ENCODE data around the gene PRAMEF1. TPM values are rescaled to one million over a fixed set of nuclear protein-coding genes. Genes with fewer than 3 reads are reported as not detected.
"Not testable (repeated sequence)": the region's sequence is repeated elsewhere in the genome, so short reads cannot be mapped to it uniquely, and the experiment has no call there.

Gene PRAMEF1, protein sequence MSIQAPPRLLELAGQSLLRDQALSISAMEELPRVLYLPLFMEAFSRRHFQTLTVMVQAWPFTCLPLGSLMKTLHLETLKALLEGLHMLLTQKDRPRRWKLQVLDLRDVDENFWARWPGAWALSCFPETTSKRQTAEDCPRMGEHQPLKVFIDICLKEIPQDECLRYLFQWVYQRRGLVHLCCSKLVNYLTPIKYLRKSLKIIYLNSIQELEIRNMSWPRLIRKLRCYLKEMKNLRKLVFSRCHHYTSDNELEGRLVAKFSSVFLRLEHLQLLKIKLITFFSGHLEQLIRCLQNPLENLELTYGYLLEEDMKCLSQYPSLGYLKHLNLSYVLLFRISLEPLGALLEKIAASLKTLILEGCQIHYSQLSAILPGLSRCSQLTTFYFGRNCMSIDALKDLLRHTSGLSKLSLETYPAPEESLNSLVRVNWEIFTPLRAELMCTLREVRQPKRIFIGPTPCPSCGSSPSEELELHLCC
- total RNA-seq = not detected

DNA sequence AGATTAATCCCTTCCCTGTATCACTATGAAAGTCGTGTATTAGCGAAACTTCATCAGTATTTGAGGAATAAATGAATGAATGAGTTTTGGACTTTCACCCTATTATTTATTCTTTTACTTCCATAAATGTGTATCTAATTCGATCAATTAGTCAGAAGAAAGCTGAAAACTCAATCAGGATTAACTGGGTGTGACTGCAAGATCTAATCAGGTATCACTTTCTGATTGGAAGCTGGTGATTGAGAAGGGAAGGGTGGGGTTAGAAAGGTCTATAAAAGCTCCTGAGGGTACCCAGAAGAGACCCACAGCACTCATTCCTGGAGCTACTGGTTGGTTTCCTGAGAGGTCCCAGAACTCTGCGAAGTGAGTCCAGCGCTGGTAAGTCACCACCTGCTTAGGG is at the start of gene PRAMEF1:
PRAMEF1 (plus strand) TSS at position 301 of the 400 bp plus-strand sequence. CDS start 1,831 bp downstream, outside the sequence.
- H3K4me3 ChIP-seq, H3K4me1 ChIP-seq, H3K9me3 ChIP-seq, H3K27ac ChIP-seq, H3K27me3 ChIP-seq, H3K36me3 ChIP-seq, ATAC-seq: not testable (repeated sequence)
- WGBS, 2 donors (ENCODE audit: low coverage in 1 of 2) = no CpG with 5 or more reads among the region's 5 CpGs

DNA sequence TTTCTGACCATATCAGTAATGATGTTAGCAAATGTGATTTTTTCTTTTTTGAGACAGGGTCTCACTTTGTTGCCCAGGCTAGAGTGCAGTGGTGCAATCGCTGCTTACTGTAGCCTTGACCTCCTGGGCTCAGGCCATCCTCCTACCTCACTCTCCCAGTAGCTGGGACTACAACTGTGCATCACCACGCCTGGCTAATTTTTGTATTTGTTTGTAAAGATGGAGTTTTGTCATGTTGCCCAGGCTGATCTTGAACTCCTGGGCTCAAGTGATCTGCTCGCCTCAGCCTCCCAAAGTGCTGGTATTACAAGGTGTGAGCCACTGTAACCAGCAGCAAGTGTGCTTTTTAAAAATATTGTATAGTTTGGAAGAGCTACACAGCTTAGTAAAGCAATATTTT is 49.3 kb upstream of the PRAMEF1 start:
- H3K27ac ChIP-seq = no peak overlapping the region
- WGBS, 2 donors (ENCODE audit: low coverage in 1 of 2) = 0 to 94% methylated on average over 1 to 2 of the region's 3 CpGs
- no peaks in the 10 kb centered on the region for H3K4me1 ChIP-seq
- H3K36me3 ChIP-seq = no peaks in the 10 kb centered on the region
- ATAC-seq = no peak
- H3K9me3 ChIP-seq = peaks cover 0 to 10% (median 0%) of the 10 kb centered on the region in 3 donors
- H3K27me3 ChIP-seq = peaks cover 14% of the 10 kb centered on the region
- TF ChIP-seq POLR2AphosphoS5 (IDR thresholded peaks at IDR 0.05) (no peak), EP300 (IDR thresholded peaks at IDR 0.05) (no peak)
- no peak overlapping the region for H3K4me3 ChIP-seq

DNA sequence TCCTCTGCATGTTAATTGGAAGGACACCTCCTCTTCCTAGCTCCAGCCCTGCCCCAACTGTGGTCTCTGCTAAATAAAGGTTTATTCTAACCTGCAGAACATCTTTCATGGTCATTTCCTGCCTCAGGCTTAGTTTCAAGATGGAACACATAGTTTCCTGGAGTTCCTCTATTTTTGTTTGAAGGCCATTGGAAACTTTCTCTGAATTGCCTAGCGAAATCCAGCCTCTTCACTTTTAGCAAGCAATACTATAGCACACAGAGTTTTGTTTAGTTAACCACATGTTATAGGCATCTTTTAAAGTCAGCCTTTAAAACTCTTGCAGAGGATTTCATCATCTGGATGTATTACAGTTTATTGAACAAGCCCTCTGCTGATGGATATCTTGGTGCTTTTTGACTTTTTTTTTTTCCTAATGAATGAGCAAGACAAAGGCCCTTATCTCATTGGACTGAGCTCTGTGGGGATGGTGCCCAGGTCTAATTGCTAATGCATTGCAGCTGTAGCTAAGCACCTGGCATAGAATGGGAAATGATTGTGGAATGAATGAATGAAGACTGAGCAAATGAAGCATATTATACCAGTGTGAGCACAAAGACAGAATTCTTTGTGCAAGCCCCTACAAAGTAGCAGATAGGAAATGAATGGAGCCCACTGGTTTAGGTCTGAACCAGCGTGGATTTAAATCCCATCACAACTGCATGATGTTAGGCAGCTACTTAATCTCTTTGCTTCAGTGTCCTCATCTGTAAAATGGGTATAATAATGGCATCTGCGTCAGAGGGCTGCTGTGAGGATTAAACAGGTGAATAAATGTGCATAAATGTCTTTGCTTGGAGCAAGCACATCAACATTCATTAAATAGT is 45.8 kb upstream of the PRAMEF1 start:
- TF ChIP-seq EP300 (IDR thresholded peaks at IDR 0.05) = no peak
- TF ChIP-seq, protein P1, sequence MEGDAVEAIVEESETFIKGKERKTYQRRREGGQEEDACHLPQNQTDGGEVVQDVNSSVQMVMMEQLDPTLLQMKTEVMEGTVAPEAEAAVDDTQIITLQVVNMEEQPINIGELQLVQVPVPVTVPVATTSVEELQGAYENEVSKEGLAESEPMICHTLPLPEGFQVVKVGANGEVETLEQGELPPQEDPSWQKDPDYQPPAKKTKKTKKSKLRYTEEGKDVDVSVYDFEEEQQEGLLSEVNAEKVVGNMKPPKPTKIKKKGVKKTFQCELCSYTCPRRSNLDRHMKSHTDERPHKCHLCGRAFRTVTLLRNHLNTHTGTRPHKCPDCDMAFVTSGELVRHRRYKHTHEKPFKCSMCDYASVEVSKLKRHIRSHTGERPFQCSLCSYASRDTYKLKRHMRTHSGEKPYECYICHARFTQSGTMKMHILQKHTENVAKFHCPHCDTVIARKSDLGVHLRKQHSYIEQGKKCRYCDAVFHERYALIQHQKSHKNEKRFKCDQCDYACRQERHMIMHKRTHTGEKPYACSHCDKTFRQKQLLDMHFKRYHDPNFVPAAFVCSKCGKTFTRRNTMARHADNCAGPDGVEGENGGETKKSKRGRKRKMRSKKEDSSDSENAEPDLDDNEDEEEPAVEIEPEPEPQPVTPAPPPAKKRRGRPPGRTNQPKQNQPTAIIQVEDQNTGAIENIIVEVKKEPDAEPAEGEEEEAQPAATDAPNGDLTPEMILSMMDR (IDR thresholded peaks at IDR 0.05) = no peak
- no peak for TF ChIP-seq POLR2A (IDR thresholded peaks at IDR 0.05)
- no peak for TF ChIP-seq POLR2AphosphoS5 (IDR thresholded peaks at IDR 0.05)
- WGBS, 2 donors (ENCODE audit: low coverage in 1 of 2) = 54 to 68% methylated on average over 3 of the region's 3 CpGs
- Histone ChIP-seq H3K27ac (no peak overlapping the region), H3K27me3 (peaks cover 7% of the 10 kb centered on the region), H3K36me3 (no peaks in the 10 kb centered on the region), H3K4me1 (no peaks in the 10 kb centered on the region), H3K9me3 (peaks cover 0 to 29% (median 0%) of the 10 kb centered on the region in 3 donors), H3K4me3 (no peak overlapping the region)
- no peak for ATAC-seq

DNA sequence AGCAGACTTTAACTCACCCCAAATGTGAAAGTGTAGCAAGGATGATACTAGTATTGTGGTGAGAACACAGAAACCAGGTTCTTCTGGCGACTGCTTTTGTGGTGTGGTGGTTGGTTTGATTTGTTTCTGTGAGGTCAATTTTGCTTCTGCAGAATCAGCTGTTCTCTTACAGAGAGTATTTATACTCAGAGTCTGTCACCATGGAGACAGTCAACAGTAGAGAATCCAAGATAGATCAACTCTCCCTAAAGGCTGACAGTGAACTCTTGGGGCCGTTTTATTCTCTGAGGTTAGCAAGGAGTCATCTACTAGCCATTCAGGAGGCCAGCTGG is 45.2 kb upstream of the PRAMEF1 start, which contains the start of gene CFAP107:
CFAP107 (plus strand) TSS at position 209 of the 332 bp plus-strand sequence. CDS start 231 bp downstream, outside the sequence.
- Histone ChIP-seq H3K9me3 (peaks cover 0 to 30% (median 0%) of the 10 kb centered on the region in 3 donors), H3K27me3 (peaks cover 7% of the 10 kb centered on the region), H3K4me3 (no peak within 1 kb of the TSS), H3K27ac (no peak within 1 kb of the TSS), H3K36me3 (no peaks in the 10 kb centered on the region), H3K4me1 (no peaks in the 10 kb centered on the region)
- 14 to 17% methylated on average over 2 of the region's 2 CpGs for WGBS, 2 donors (ENCODE audit: low coverage in 1 of 2)
- TF ChIP-seq POLR2AphosphoS5 (IDR thresholded peaks at IDR 0.05) (no peak), POLR2A (IDR thresholded peaks at IDR 0.05) (no peak), EP300 (IDR thresholded peaks at IDR 0.05) (no peak)
- TF ChIP-seq, protein P1 (IDR thresholded peaks at IDR 0.05) = no peak
- no peak for ATAC-seq

DNA sequence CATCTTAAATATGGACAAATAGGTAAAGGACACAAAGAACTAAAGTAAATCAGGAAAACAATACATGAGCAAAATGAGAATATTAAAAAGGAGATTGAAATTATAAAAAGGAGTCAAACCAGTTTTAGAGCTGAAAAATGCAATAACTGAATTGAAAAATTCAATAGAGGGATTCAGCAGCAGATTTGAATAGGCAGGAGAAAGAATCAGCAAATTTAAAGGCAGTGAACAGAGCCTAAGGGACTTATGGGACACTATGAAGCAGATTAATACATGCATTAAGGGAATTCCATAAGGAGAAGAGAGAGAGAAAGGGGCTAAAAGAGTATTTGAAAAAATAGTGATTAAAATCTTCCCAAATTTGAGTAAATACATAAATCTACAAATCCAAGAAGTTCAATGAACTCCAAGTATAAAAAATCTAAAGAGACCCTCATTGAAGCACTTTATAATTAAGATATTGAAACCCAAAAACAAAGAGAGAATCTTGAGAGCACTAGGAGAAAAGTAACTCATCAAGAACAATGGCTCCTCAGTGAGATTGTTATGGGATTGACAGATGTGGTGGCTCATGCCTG is 42.3 kb upstream of the PRAMEF1 start:
- Histone ChIP-seq H3K4me1 (no peaks in the 10 kb centered on the region), H3K9me3 (peaks cover 0 to 30% (median 0%) of the 10 kb centered on the region in 3 donors), H3K27me3 (no peaks in the 10 kb centered on the region), H3K4me3 (no peak overlapping the region), H3K27ac (no peak overlapping the region), H3K36me3 (no peaks in the 10 kb centered on the region)
- ATAC-seq = no peak
- TF ChIP-seq, protein P1 (IDR thresholded peaks at IDR 0.05) = no peak
- TF ChIP-seq POLR2A (IDR thresholded peaks at IDR 0.05) (no peak), EP300 (IDR thresholded peaks at IDR 0.05) (no peak), POLR2AphosphoS5 (IDR thresholded peaks at IDR 0.05) (no peak)

All from gastroesophageal sphincter (tissue), 4 donors.